ENCODE results near the gene WDR77. TPM values are rescaled to one million over a fixed set of nuclear protein-coding genes. Genes with fewer than 3 reads are reported as not detected.

WDR77 gene
- total RNA-seq, 1 donor, result 8.6 TPM

Other genes starting within 250 kb of the WDR77 start
- gene DENND2D, start 248.6 kb downstream of the WDR77 start, total RNA-seq, result 49.5 TPM
- gene CHI3L2, start 221.5 kb downstream of the WDR77 start, total RNA-seq, result 12.9 TPM
- gene CHIA, start 158.4 kb downstream of the WDR77 start, total RNA-seq, result under 0.01 TPM
- 3.7 TPM for gene OVGP1, start 21.5 kb downstream of the WDR77 start, total RNA-seq
- 177 TPM for gene ATP5PB, start 208 bp upstream of the WDR77 start, total RNA-seq
- 34.4 TPM for gene C1orf162, start 24.7 kb upstream of the WDR77 start, total RNA-seq
- not detected for gene ADORA3, start 54.4 kb upstream of the WDR77 start, total RNA-seq
- gene TMIGD3, start 54.4 kb upstream of the WDR77 start, total RNA-seq, result not detected
- 45.2 TPM for gene RAP1A, start 170.5 kb upstream of the WDR77 start, total RNA-seq